ENCODE results near the gene PCSK7.
"Not testable (repeated sequence)": the region's sequence is repeated elsewhere in the genome, so short reads cannot be mapped to it uniquely, and the experiment has no call there.

The PCSK7 gene

GRCh38 chr11:117217141-117218084 is 14.5 kb downstream of the PCSK7 start:
- no peak for DNase-seq (ENCODE audit: low read depth)
- H3K4me3 ChIP-seq (ENCODE audit: low read depth, low read length) = no peak overlapping the region
- no peak for TF ChIP-seq CTCF (IDR thresholded peaks at IDR 0.05; ENCODE audit: insufficient read depth, low read depth, low read length, missing control alignments)

GRCh38 chr11:117214404-117215110 is 17.3 kb downstream of the PCSK7 start:
- TF ChIP-seq CTCF (IDR thresholded peaks at IDR 0.05; ENCODE audit: insufficient read depth, low read depth, low read length, missing control alignments) = no peak
- no peak for DNase-seq (ENCODE audit: low read depth)
- H3K4me3 ChIP-seq (ENCODE audit: low read depth, low read length) = no peak overlapping the region

- DNase-seq (ENCODE audit: low read depth) = no peak
- TF ChIP-seq CTCF (IDR thresholded peaks at IDR 0.05; ENCODE audit: insufficient read depth, low read depth, low read length, missing control alignments) = no peak
- H3K4me3 ChIP-seq (ENCODE audit: low read depth, low read length) = no peak overlapping the region
Observed at GRCh38 chr11:117212697-117213355, 19.0 kb downstream of the PCSK7 start.

- H3K4me3 ChIP-seq (ENCODE audit: low read depth, low read length) = no peak overlapping the region
- no peak for TF ChIP-seq CTCF (IDR thresholded peaks at IDR 0.05; ENCODE audit: insufficient read depth, low read depth, low read length, missing control alignments)
- DNase-seq (ENCODE audit: low read depth) = no peak
Observed at GRCh38 chr11:117210620-117211019, 21.3 kb downstream of the PCSK7 start.

GRCh38 chr11:117209351-117210125 is 22.3 kb downstream of the PCSK7 start:
- not testable (repeated sequence) for H3K4me3 ChIP-seq (ENCODE audit: low read depth, low read length); DNase-seq (ENCODE audit: low read depth)

GRCh38 chr11:117208710-117209109 is 23.2 kb downstream of the PCSK7 start:
- DNase-seq (ENCODE audit: low read depth); H3K4me3 ChIP-seq (ENCODE audit: low read depth, low read length): not testable (repeated sequence)

- not testable (repeated sequence) for DNase-seq (ENCODE audit: low read depth); H3K4me3 ChIP-seq (ENCODE audit: low read depth, low read length)
Observed at GRCh38 chr11:117207481-117207880, 24.4 kb downstream of the PCSK7 start.

GRCh38 chr11:117206859-117207258 is 25.0 kb downstream of the PCSK7 start:
- not testable (repeated sequence) for H3K4me3 ChIP-seq (ENCODE audit: low read depth, low read length); DNase-seq (ENCODE audit: low read depth)

- not testable (repeated sequence) for H3K4me3 ChIP-seq (ENCODE audit: low read depth, low read length); DNase-seq (ENCODE audit: low read depth)
Observed at GRCh38 chr11:117206111-117206510, 25.8 kb downstream of the PCSK7 start.

Data from GM12865 (cell line).